Measurements from ENCODE around the gene EFNA2. TPM values are rescaled to one million over a fixed set of nuclear protein-coding genes. Genes with fewer than 3 reads are reported as not detected.

EFNA2 gene
- total RNA-seq, 4 donors from 2014 or later: not detected

DNA sequence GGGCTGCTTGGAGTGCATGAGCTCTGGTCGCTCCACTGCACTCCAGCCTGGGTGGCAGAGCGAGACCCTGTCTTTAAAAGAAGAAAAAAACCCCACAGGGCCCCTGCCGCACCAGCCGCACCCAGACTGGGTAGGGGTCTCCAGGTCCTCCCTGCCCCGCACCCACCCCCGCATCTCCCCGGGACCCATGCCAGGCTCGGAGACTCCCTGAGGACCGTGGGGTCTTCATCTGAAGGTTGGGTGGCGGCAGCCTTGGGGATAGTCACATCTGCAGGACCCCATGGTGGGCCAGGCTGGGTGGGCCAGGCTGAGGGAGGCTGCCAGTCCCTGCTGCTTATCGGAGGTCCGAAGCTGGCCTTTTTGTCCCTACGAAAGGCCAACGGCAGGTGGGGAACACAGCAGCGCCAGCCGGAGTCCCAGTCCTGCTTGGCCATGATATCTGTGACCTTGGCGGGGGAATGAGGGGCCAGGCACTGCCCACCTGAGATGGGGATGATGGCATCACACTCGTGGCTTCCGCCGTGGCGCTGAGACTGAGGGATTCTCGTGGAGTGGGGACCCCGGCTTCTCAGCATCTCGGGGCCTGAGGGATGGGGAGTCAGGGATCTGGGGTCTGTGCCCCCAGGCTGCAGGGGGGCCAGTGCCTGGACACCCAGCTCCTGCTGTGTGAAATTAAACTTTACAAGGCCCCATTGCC is 11.1 kb downstream of the EFNA2 start:
- TF ChIP-seq, protein P1, sequence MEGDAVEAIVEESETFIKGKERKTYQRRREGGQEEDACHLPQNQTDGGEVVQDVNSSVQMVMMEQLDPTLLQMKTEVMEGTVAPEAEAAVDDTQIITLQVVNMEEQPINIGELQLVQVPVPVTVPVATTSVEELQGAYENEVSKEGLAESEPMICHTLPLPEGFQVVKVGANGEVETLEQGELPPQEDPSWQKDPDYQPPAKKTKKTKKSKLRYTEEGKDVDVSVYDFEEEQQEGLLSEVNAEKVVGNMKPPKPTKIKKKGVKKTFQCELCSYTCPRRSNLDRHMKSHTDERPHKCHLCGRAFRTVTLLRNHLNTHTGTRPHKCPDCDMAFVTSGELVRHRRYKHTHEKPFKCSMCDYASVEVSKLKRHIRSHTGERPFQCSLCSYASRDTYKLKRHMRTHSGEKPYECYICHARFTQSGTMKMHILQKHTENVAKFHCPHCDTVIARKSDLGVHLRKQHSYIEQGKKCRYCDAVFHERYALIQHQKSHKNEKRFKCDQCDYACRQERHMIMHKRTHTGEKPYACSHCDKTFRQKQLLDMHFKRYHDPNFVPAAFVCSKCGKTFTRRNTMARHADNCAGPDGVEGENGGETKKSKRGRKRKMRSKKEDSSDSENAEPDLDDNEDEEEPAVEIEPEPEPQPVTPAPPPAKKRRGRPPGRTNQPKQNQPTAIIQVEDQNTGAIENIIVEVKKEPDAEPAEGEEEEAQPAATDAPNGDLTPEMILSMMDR (IDR thresholded peaks at IDR 0.05; ENCODE audit: low read depth): no peak

DNA sequence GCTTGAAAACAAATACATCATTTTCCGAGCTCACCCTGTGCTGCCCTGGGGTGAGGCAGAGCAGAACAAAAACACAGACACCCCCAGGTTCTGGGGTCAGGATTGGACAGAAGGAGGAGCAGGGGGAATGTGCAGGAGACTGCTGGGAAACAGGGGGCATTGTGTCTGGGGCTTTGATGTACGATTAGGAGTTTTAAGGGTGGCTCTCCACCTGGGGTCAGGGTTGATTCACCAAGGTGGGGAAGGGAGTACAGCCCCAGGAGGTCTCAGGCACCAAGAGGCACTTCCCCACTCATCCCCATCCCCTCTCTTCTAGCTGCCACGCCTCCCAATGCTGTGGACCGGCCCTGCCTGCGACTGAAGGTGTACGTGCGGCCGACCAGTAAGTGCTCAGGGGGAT is 12.6 kb downstream of the EFNA2 start:
- TF ChIP-seq, protein P1 (IDR thresholded peaks at IDR 0.05; ENCODE audit: low read depth): no peak

DNA sequence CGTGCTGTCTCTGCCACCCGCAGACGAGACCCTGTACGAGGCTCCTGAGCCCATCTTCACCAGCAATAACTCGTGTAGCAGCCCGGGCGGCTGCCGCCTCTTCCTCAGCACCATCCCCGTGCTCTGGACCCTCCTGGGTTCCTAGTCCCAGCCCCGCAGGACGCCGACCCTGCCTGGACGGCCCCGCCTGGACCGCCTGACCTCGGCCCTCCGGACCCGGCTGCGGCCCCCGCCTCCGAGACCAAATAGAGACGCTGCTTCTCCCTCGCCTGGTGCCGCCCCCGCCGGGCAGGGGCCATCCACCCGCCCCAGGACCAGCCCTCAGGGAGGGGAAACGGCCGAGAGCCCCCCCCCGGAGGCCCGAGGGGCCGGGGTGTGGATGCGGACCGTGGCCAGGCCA is 14.1 kb downstream of the EFNA2 start:
- TF ChIP-seq, protein P1 (IDR thresholded peaks at IDR 0.05; ENCODE audit: low read depth): no peak

DNA sequence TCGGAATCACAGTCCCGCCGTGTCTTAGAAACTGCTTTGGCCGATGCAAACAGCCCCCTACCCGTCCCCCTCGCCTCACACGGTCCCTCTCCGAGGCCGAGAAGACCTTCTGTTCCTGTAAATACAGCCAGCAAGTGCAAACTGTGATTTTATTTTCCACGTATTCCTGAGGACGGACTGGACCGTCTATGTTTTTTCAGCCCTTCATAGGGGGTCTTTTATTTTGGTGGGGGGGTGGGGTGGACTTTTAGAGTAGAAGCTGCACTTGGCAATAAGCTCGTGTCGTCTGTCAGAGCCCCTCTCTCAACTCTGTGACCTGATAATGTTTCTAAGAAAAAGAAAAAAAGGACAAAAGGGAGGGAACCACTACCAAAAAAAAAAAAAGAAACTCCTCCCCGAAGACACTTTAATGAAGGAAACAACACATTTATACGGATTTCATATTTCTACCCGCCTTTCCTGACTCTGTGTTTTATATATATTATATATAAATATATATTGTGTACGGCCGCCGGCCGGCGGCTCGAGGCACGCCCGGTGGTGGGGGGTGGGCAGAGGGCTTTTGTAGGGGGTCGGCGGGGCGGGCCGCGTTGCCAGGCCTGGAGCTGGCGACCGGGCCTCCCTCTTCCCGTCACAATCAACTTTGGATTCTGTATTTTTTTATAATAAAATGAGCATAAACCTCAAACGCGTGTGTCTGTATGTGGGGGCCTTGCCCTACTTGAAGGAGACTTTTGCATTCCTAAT is 15.2 kb downstream of the EFNA2 start:
- TF ChIP-seq, protein P1 (IDR thresholded peaks at IDR 0.05; ENCODE audit: low read depth): no peak

DNA sequence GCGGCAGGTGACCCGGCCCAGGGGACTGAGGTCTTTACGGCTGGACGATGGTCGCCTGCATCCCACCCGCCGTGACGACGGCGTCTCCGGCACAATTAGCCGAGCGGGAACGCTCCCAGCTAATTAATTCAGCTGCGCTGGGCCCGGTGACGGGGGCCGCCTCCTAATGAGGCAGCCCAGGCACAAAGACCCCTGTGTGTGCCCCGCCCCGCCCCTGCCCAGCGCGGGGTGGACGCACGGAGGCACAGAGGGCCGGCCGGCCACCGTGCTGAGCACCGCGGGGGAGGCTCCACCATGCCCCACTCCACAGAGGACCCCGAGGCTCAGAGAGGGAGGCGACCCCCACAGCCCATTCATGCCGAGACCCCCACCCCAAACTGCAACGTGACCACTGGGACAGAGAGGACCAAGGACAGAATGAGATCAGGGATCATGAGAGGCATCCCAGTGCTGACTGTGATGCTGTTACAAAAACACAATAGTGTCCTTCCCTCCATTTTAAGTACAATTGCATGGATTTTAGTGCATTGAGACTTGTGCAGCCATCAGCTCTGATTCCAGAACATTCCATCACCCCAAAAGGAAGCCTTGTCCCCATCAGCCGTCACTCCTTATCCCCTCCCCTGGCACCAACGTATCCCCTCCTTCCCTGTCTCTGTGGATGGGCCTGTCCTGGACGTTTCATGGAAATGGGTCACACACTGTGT is 17.0 kb downstream of the EFNA2 start:
- TF ChIP-seq, protein P1 (IDR thresholded peaks at IDR 0.05; ENCODE audit: low read depth): no peak

DNA sequence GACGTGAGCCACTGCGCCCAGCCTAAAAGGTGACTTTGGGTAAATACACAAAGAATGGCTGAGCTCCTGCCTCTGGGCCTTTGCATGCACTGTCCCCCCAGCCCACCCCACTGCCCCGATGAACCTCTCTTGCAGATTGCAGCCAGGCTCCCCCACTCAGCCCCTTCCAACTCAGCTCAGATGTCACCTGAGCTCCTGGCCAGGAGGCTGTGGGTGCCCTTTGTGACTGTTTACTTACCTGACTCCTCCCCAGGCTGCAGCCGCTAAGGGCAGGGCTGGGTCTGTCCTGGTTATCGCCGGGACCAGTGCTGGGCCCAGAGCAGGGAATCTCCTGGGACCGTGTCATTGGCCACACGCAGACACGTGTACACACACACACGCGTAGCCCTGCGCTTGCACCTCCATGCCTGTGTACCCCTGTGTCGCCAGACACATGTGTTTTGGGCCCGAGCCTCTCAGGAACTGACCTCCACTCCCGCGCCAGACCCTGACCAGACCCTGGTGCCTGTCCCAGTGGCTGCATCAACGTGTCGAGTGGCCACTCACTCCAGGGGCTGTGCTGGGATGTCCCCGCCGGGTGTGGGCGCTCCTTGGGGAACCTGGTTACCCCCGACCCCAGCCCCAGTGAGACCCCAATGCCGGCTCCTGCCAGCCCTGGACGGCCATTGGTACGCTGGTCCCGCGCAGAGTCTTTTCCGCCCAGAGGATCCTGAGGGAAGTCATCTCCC is 18.7 kb downstream of the EFNA2 start:
- TF ChIP-seq, protein P1 (IDR thresholded peaks at IDR 0.05; ENCODE audit: low read depth): no peak
